GM19468 (cell line): ENCODE results near the gene CADM2.
"Not testable (repeated sequence)": the region's sequence is repeated elsewhere in the genome, so short reads cannot be mapped to it uniquely, and the experiment has no call there.

Source experiments
- ATAC-seq: cut with Tn5 transposase; IDR thresholded peaks from one replicate; pipeline ENCODE4 v1.9.1; 2021; ENCODE audit warnings: mild to moderate bottlenecking, moderate library complexity, moderate number of reproducible peaks; ENCODE audit not compliant: unreplicated experiment; ENCODE audit errors: extremely low read depth

Gene CADM2

DNA sequence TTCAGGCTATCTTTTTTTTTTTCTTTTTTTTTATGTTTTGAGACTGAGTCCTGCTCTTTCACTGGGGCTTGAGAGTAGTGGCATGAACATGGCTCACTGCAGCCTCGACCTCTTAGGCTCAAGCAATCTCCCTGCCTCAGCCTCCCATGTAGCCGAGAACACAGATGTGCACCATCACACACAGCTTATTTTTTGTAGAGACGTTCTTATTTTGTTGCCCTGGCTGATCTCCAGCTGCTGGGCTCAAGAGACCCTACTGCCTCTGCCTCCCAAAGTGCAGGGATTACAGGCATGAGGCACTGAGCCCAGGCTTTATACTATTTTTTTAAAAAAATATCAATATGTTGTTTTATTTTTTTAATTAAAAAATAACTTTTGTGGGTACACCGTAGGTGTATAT, 467.3 kb downstream of the CADM2 start:
- ATAC-seq: no peak

- no peak for ATAC-seq
Measured at GRCh38 chr3:85427467-85427866, 468.7 kb downstream of the CADM2 start.

- ATAC-seq: no peak
Measured at GRCh38 chr3:85432081-85432480, 473.3 kb downstream of the CADM2 start.

DNA sequence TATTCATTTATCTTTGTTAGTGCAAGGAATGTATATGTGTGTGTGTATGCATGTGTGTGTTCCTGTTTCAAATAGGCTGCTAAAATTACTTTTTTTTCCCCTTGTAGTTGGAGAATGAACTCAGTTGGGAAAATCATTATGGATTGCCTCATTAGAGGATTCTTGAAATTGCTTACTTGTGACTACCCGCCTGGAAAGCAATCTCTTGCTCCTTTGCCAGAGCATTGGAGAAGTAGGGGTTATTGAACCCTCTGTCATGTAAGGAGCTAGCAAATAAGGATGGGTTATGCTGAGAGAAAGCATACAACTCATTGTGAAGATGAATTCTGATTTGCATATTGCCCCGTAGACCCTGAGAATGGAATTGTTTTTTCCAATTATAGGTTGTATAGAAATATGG, 474.5 kb downstream of the CADM2 start:
- ATAC-seq: no peak

- no peak for ATAC-seq
Measured at GRCh38 chr3:85455561-85456200, 496.9 kb downstream of the CADM2 start.

- ATAC-seq: no peak
Measured at GRCh38 chr3:85474241-85474640, 515.5 kb downstream of the CADM2 start.

- ATAC-seq: no peak
Measured at GRCh38 chr3:85475346-85475745, 516.6 kb downstream of the CADM2 start.

- ATAC-seq: no peak
Measured at GRCh38 chr3:85476891-85477495, 518.2 kb downstream of the CADM2 start.

DNA sequence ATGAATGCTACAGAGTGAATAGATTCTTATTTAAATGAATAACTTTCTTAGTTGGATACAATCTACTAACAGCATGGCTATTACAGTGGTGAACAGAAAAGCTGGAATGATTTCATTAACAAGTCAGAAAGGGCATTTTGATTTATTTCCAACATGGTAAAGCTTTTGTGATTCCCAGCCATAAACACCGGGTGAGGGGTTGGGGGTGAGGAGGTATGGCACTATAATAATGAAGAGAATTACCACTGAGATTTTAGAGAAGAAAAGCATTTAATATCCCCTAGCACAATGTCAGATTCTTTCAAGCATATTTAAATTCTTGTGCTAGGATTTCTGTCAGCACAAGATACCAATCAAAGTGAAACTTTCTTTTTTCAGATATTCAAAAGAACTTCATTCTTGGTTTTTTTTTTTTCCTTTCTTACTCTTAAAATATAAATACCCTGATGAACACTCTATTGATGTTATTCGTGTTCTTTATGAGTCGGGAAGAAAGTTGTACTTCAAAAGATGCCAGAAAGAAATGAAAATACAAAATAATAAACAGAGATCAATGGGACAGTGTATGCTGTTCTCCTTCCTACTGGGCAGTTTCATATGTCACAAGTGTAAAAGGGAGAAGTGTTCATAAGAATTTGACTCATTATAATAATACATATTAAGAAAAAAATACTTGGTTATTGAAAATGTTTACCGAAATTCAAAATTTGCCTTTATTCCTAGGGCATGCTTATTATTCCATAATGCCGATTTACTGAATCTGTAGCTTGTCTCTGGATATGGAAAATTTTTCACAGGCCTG, 522.8 kb downstream of the CADM2 start:
- ATAC-seq: no peak

DNA sequence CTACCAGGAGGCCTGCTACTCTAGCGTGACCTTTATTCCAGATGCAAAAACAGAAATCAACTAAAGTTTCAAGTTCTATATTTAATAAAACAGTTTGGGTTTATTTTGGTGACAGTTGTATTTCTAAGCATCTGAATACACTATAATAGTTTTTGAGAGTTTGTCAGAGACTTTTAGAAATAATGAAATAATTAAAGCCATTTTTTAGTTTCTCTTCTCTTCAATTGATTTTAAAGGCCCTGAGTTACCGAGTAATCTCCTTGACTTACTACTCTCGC, 523.4 kb downstream of the CADM2 start:
- ATAC-seq: no peak

DNA sequence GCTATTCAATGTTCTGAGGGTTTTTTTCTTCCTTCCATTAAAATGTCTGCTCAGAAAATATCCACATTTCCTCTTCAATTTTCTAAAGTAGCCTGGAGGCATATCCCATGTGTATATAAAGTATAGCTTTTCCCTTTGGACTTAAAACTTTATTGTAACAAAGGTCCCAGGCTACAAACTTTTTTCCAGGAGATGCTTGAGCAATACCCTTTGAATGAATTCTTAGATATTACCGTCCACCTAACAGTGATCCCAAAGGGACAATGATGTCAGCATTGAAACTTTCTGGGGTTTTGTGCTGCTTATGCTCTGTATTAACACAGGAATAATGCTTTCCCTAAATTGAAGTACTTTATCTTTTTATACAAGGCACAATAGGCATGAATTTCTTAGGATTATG, 525.2 kb downstream of the CADM2 start:
- no peak for ATAC-seq

GRCh38 chr3:85487375-85487774, 528.6 kb downstream of the CADM2 start:
- no peak for ATAC-seq

DNA sequence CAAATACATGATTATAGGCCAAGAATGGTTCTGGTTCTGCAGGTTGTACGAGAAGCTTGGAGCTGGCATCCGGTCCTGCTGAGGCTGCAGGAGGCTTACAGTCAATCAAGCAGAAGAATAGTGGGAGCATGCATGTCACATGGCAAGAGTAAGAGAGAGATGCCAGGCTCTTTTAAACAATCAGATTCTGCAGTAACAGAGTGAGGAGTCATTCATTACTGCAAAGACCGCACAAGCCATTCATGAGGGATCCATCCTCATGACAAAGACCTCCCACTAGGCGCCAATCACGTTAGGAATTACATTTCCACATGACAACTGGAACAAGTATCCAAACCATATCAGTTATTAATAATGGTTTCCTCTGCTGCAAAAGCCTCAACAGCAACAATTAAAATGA, 536.8 kb downstream of the CADM2 start:
- no peak for ATAC-seq

DNA sequence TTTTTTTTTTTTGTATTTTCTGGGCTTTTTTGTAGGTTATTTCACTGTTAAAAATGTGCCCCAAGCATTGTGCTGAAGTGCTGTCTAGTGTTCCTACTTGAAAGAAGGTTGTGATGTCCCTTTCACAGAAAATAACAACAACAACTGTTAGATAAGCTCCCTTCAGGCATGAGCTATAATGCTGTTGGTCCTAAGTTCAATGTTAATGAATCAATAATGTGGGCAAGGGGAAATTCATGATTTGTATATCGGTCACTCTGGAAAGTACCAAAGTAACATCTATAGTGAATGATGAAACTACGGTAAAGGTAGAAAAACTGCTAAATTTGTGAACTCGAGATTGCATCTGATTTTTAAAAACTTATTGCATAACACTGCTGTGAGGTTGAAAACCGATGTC, 539.4 kb downstream of the CADM2 start:
- ATAC-seq: no peak

DNA sequence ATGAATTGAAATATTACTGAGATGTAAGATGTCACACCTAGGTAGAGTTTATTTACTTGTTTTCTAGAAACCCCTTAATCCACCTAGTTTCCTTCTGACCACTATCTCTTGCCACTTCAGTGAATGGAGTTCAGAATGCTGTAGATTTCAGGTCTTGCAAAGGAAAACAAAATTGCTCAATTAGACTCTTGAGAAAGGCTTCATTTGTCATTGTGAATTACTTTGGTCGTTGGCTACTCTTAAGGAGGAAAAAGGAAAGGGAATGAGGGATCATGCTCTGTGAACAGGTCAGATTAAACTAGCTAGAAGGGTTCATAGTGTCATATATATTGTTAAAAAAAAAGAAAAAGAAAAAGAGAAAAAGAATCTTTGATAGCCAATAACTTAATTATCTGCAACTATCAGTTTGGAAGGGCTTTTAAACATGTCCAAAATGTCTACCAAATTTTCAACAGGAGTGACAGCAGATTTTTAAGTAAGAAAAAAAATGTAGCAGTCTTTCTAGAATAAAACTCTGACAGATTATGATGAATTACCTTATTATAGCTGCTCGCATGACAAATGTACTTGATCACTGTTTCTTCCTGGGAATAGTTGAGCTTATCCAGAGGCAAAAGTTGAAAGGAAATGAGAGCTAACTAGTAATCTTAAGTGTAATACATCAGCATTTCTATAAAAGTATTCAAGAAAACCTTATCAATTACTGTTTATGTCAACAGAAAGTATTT, 543.5 kb downstream of the CADM2 start:
- no peak for ATAC-seq

DNA sequence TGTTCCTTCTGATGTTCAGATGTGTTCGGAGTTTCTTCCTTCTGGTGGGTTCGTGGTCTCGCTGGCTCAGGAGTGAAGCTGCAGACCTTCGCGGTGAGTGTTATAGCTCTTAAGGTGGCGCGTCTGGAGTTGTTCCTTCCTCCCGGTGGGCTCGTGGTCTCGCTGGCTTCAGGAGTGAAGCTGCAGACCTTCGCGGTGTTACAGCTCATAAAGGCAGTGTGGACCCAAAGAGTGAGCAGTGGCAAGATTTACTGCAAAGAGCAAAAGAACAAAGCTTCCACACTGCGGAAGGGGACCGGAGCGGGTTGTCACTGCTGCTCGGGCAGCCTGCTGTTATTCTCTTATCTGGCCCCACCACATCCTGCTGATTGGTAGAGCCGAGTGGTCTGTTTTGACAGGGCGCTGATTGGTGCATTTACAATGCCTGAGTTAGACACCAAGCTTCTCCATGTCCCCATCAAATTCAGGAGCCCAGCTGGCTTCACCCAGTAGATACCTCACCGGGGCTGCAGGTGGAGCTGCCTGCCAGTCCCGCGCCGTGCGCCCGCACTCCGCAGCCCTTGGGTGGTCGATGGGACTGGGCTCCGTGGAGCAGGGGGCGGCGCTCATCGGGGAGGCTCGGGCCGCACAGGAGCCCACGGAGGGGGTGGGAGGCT, 545.5 kb downstream of the CADM2 start:
- not testable (repeated sequence) for ATAC-seq

GRCh38 chr3:85504785-85505511, 546.2 kb downstream of the CADM2 start:
- ATAC-seq: not testable (repeated sequence)

GRCh38 chr3:85507052-85507451, 548.3 kb downstream of the CADM2 start:
- ATAC-seq: not testable (repeated sequence)

GRCh38 chr3:85508659-85509058, 549.9 kb downstream of the CADM2 start:
- ATAC-seq: no peak

- no peak for ATAC-seq
Measured at GRCh38 chr3:85516146-85516545, 557.4 kb downstream of the CADM2 start.
